Glutamatergic neuron (in vitro differentiated cells): Measurements from ENCODE around the gene PTPRN2. TPM values are rescaled to one million over a fixed set of nuclear protein-coding genes. Genes with fewer than 3 reads are reported as not detected.

Experiments used
- DNase-seq: peaks from one replicate; pipeline ENCODE4 v3.0.0; 2022
- H3K27ac Mint-ChIP-seq: one replicate; pipeline ENCODE4 v1.8.0; 2020; ENCODE audit warnings: mild to moderate bottlenecking, mixed read lengths, inconsistent platforms; ENCODE audit not compliant: unreplicated experiment
- H3K27me3 Mint-ChIP-seq: one replicate; pipeline ENCODE4 v1.8.0; 2020; ENCODE audit warnings: mild to moderate bottlenecking, moderate library complexity, mixed read lengths, inconsistent platforms; ENCODE audit not compliant: unreplicated experiment
- H3K36me3 Mint-ChIP-seq: one replicate; pipeline ENCODE4 v1.8.0; 2020; ENCODE audit warnings: mild to moderate bottlenecking, mixed read lengths, inconsistent platforms; ENCODE audit not compliant: unreplicated experiment
- H3K4me1 Mint-ChIP-seq: one replicate; pipeline ENCODE4 v1.8.0; 2020; ENCODE audit warnings: mild to moderate bottlenecking, low read depth, mixed read lengths, inconsistent platforms; ENCODE audit not compliant: unreplicated experiment
- H3K4me3 Mint-ChIP-seq: one replicate; pipeline ENCODE4 v1.8.0; 2020; ENCODE audit warnings: mild to moderate bottlenecking, mixed read lengths, inconsistent platforms; ENCODE audit not compliant: unreplicated experiment
- H3K9me3 Mint-ChIP-seq: one replicate; pipeline ENCODE4 v1.8.0; 2020; ENCODE audit warnings: mild to moderate bottlenecking, moderate library complexity, mixed read lengths, inconsistent platforms; ENCODE audit not compliant: unreplicated experiment
- total RNA-seq: library from RNA; stranded (reverse); fragmentation: NEBNext Ultra II Directional; extraction: Animal tissue kit (Norgen Biotek cat#: 25700); gene quantifications from one replicate; pipeline ENCODE4 v1.2.1, GENCODE V29; 2021; ENCODE audit not compliant: unreplicated experiment
- TF ChIP-seq, protein P1 (sequence below): fragments of 200-600 bp; sonication (generic); IDR thresholded peaks from one replicate; pipeline ENCODE4 v1.5.0; 2021; ENCODE audit not compliant: partially characterized antibody, unreplicated experiment

Gene PTPRN2
- total RNA-seq, 1 donor from 2014 or later = 49.0 TPM

DNA sequence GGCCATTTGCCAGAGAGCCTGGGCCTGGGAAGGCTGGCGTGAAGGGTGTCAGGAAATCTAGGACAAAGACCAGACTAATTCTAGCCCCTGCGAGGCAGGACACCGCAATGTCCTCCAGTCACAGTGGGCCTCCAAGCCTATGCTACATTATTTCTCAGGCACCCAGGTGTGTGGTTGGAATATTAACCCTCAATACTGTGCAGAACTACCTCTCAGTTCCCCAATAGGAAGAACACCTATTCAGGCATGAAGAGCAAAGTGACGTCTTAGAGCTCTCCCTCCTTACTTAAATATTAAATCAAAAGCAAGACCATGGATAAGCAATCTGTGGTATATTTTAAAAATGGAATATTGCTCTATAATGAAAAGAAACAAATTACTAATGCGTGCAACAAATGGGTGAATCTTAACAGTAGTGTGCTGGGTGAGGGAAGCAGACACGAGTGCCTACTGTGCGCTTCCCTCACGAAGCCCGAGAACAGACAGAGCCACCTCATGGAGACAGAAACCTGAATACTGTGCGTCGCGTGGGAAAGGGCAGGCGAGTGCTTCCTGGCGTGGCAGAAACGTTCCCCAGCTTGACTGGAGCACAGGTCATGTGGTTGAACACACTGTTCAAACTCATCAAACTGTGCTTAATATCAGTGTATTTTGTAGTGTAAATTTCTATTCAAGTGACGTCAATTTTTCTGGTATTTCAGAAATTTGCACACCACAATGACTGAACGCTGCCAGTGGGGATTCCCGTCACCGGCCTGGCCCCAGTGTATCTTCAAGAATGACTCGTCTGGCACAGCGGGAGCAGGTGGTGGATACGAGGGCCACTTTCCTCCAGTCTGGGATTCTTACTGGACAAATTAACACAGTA is 15.5 kb upstream of the PTPRN2 start:
- no peak for DNase-seq
- Mint-ChIP-seq H3K9me3 (peaks cover 3% of the 10 kb centered on the region), H3K27me3 (no peaks in the 10 kb centered on the region), H3K27ac (no peak overlapping the region), H3K4me1 (no peaks in the 10 kb centered on the region), H3K36me3 (no peaks in the 10 kb centered on the region), H3K4me3 (no peak overlapping the region)
- TF ChIP-seq, protein P1, sequence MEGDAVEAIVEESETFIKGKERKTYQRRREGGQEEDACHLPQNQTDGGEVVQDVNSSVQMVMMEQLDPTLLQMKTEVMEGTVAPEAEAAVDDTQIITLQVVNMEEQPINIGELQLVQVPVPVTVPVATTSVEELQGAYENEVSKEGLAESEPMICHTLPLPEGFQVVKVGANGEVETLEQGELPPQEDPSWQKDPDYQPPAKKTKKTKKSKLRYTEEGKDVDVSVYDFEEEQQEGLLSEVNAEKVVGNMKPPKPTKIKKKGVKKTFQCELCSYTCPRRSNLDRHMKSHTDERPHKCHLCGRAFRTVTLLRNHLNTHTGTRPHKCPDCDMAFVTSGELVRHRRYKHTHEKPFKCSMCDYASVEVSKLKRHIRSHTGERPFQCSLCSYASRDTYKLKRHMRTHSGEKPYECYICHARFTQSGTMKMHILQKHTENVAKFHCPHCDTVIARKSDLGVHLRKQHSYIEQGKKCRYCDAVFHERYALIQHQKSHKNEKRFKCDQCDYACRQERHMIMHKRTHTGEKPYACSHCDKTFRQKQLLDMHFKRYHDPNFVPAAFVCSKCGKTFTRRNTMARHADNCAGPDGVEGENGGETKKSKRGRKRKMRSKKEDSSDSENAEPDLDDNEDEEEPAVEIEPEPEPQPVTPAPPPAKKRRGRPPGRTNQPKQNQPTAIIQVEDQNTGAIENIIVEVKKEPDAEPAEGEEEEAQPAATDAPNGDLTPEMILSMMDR = no peak

DNA sequence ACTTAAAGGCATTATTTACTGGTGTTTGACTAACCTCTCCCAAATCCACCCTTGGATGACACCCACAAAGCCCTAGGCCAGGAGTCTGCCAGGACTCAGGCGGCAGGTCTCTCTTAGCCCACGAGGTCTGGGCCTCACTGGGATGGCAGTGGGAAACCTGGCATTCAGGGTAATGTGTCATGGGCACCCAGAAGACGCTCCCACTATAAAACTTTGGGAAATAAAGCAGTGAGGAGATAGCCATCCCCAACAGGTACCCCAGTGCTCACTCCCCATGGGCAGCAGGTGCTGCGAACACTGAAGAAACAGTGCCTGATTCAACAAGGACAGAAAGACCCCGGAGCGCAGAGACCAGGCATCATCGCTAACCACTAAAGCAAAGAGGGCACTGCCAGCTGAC is 14.4 kb upstream of the PTPRN2 start:
- TF ChIP-seq, protein P1 = no peak
- no peaks in the 10 kb centered on the region for H3K4me1 Mint-ChIP-seq
- no peak for DNase-seq
- H3K27ac Mint-ChIP-seq = no peak overlapping the region
- H3K27me3 Mint-ChIP-seq = no peaks in the 10 kb centered on the region
- no peaks in the 10 kb centered on the region for H3K36me3 Mint-ChIP-seq
- no peak overlapping the region for H3K4me3 Mint-ChIP-seq
- peaks cover 3% of the 10 kb centered on the region for H3K9me3 Mint-ChIP-seq

DNA sequence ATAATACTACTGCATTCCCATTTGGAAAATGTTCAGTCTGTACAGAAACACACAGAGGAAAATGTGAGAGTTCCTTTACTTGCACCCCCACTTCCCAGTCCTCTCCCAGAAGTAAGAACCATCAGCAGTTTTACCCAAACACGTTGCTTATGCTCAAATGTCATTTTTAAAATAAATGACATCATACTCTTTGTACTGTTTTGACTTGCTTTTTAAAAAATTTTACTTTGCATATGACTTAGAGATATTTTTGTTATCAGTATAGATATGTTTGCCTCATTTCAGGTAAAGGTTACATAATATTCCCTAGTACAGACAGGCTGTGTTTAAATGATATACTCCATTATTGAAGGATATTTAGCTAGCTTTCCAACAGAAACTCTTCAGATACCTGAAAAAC is 13.5 kb upstream of the PTPRN2 start:
- Mint-ChIP-seq H3K9me3 (peaks cover 3% of the 10 kb centered on the region), H3K27ac (no peak overlapping the region), H3K4me3 (no peak overlapping the region), H3K27me3 (no peaks in the 10 kb centered on the region), H3K4me1 (no peaks in the 10 kb centered on the region), H3K36me3 (no peaks in the 10 kb centered on the region)
- no peak for DNase-seq
- TF ChIP-seq, protein P1 = no peak

DNA sequence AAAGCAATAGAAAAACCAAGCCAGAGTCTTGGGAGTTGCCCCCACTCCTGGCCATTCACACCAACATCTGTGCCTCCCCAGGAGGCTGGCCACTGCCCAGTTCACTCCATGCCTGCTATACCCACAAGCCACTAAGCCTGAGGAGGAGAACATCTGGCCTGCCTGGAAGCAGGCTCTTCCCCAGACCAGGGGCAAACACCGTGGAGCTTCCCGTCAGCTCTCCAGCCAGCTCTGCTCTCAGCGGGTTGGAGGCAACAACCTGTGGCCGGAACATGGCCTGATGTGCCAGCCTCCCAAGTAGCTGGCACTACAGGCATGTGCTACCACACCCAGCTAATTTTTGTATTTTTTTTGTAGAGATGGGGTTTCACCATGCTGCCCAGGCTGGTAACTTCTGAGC is 9.1 kb upstream of the PTPRN2 start:
- peaks cover 4% of the 10 kb centered on the region for H3K27me3 Mint-ChIP-seq
- no peaks in the 10 kb centered on the region for H3K4me1 Mint-ChIP-seq
- H3K9me3 Mint-ChIP-seq = peaks cover 2% of the 10 kb centered on the region
- H3K36me3 Mint-ChIP-seq = no peaks in the 10 kb centered on the region
- TF ChIP-seq, protein P1 = no peak
- H3K27ac Mint-ChIP-seq = no peak overlapping the region
- DNase-seq = no peak
- H3K4me3 Mint-ChIP-seq = no peak overlapping the region

DNA sequence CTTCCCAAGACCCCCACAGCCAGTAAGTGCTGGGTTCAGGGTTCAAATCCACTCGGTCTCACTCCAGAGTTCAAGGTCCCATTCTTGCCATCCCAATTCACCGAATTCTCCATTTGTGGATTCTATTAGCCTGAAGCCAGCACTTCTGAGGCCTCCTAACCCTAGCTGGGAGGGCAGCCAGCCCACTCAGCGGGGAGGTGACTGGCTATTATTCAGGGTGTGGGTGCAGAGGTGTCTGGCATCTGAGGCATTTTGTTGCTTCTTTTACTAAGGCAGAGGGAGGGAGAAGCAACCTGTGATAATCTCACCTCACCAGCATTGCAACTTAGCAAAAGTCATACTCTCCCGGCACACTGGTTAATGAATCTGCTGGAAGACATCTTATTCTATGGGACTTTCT is 8.7 kb upstream of the PTPRN2 start:
- Mint-ChIP-seq H3K27ac (no peak overlapping the region), H3K27me3 (peaks cover 4% of the 10 kb centered on the region)
- TF ChIP-seq, protein P1 = no peak

More for the DNA sequence above, 8.7 kb upstream of the PTPRN2 start:
- H3K9me3 Mint-ChIP-seq = peaks cover 2% of the 10 kb centered on the region
- no peak for DNase-seq
- H3K4me3 Mint-ChIP-seq = no peak overlapping the region
- no peaks in the 10 kb centered on the region for H3K36me3 Mint-ChIP-seq
- no peaks in the 10 kb centered on the region for H3K4me1 Mint-ChIP-seq
